OCI-LY1 (cell line): ENCODE data around the gene EPN2.

ENCODE experiments used
- H2AFZ ChIP-seq: fragments of 200-600 bp; sonication (generic), shearing (Covaris generic); 2 replicates; pipeline ENCODE4 v1.6.0; 2014; ENCODE audit warnings: antibody characterized with exemption, mild to moderate bottlenecking, low read length
- H3F3A ChIP-seq: fragments of 200-600 bp; sonication (generic), shearing (Covaris generic); 2 replicates; pipeline ENCODE4 v1.6.0; 2014; ENCODE audit warnings: mild to moderate bottlenecking, antibody characterized with exemption, low read length, moderate library complexity; ENCODE audit not compliant: insufficient read depth
- H3K27ac ChIP-seq: fragments of 200-600 bp; sonication (generic); 2 replicates; pipeline ENCODE4 v1.5.1; 2014; ENCODE audit warnings: low read length, mixed run types, mild to moderate bottlenecking, low read depth; ENCODE audit not compliant: poor library complexity, severe bottlenecking
- H3K27me3 ChIP-seq: fragments of 200-600 bp; sonication (generic); 2 replicates; pipeline ENCODE4 v1.6.0; 2014; ENCODE audit warnings: antibody characterized with exemption, mild to moderate bottlenecking, low read length, moderate library complexity; ENCODE audit not compliant: insufficient read depth
- H3K36me3 ChIP-seq: fragments of 200-600 bp; sonication (generic); 2 replicates; pipeline ENCODE4 v1.6.1; 2014; ENCODE audit warnings: mild to moderate bottlenecking, antibody characterized with exemption, low read length, moderate library complexity, mixed read lengths; ENCODE audit not compliant: insufficient read depth
- H3K4me1 ChIP-seq: fragments of 200-600 bp; sonication (generic); 2 replicates; pipeline ENCODE4 v1.5.1; 2014; ENCODE audit warnings: mild to moderate bottlenecking, low read length, moderate library complexity; ENCODE audit not compliant: insufficient read depth, severe bottlenecking
- H3K4me2 ChIP-seq: fragments of 200-600 bp; sonication (generic), shearing (Covaris generic); 2 replicates; pipeline ENCODE4 v1.6.1; 2014; ENCODE audit warnings: low read length
- H3K4me3 ChIP-seq: fragments of 200-600 bp; sonication (generic); 2 replicates; pipeline ENCODE4 v1.5.1; 2014; ENCODE audit warnings: low read length, low read depth, mild to moderate bottlenecking, mixed read lengths; ENCODE audit not compliant: poor library complexity, severe bottlenecking
- H3K79me2 ChIP-seq: fragments of 200-600 bp; shearing (Covaris generic); 2 replicates; pipeline ENCODE4 v1.6.1; 2016; ENCODE audit warnings: mixed run types, low read length, mixed read lengths; ENCODE audit not compliant: insufficient read depth
- H3K9ac ChIP-seq: fragments of 200-600 bp; sonication (generic), shearing (Covaris generic); 2 replicates; pipeline ENCODE4 v1.6.1; 2014; ENCODE audit warnings: mild to moderate bottlenecking, low read length, mixed read lengths
- H3K9me2 ChIP-seq: fragments of 200-600 bp; sonication (generic), shearing (Covaris generic); 2 replicates; pipeline ENCODE4 v1.6.1; 2014; ENCODE audit warnings: low read depth, mild to moderate bottlenecking, low read length, mixed read lengths
- H3K9me3 ChIP-seq: fragments of 200-600 bp; shearing (Covaris generic); 2 replicates; pipeline ENCODE4 v1.6.1; 2014; ENCODE audit warnings: low read length, mixed read lengths
- H4K20me1 ChIP-seq: fragments of 200-600 bp; sonication (generic), shearing (Covaris generic); 2 replicates; pipeline ENCODE4 v1.6.0; 2016; ENCODE audit warnings: mild to moderate bottlenecking, low read length; ENCODE audit not compliant: insufficient read depth
- EZH2 ChIP-seq: fragments of 200-600 bp; sonication (generic), shearing (Covaris generic); IDR thresholded peaks from 2 replicates; pipeline ENCODE4 v1.8.0; 2017; ENCODE audit warnings: borderline replicate concordance, mixed run types, mild to moderate bottlenecking, antibody characterized with exemption, low read length, moderate library complexity, mixed read lengths
- TF ChIP-seq, protein P1 (sequence below): fragments of 200-600 bp; sonication (generic), shearing (Covaris generic); IDR thresholded peaks from 2 replicates; pipeline ENCODE4 v1.5.1; 2017; ENCODE audit warnings: mild to moderate bottlenecking, antibody characterized with exemption, low read length, moderate library complexity, mixed read lengths

The EPN2 gene

DNA sequence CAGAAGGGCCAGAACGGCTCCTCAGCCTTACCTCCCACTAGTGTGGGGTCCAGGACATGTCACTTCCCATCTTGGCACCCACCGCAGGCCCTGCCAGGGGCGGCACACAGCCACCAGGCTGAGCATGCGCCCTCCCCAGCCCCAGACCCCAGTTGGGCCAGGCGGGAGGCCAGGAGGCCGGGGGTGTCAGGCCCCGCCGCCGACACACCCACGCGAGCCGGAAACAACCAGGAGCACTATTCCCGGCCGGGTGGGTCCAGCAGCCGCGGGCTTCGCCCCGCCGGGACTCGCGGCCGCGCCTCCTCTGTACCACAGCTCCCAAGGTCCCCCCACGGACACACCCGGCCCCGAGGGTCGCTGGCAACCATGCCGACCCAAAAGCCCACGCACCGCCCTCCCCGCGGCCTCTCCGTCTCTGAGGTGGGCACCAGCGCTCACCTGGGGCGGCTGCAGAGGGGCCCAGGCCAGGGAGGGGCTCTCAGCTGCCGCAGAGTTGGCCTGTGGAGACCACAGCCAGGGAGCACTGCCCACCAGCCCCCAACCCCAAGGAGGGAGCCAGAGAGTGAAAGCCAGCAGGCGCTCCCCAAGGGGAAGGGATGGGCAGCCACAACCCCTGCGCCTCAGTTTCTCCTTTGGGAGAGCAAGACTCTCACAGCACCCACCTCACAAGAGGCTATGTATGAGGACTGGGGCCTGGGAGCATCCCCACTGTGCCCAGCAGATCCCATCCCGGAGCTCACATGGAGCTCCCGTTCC, 107.3 kb downstream of the EPN2 start:
- H3K27me3 ChIP-seq: no peaks in the 10 kb centered on the region
- no peaks in the 10 kb centered on the region for H3K79me2 ChIP-seq
- H3K27ac ChIP-seq: no peak overlapping the region
- H3K4me1 ChIP-seq: peaks cover 9% of the 10 kb centered on the region
- H3K9me2 ChIP-seq: no peaks in the 10 kb centered on the region
- H3K9me3 ChIP-seq: no peaks in the 10 kb centered on the region
- H3F3A ChIP-seq: no peaks in the 10 kb centered on the region
- no peaks in the 10 kb centered on the region for H3K36me3 ChIP-seq
- H4K20me1 ChIP-seq: no peaks in the 10 kb centered on the region
- H3K4me2 ChIP-seq: no peak overlapping the region
- no peak overlapping the region for H3K9ac ChIP-seq
- H3K4me3 ChIP-seq: no peak overlapping the region
- no peak for TF ChIP-seq EZH2
- TF ChIP-seq, protein P1, sequence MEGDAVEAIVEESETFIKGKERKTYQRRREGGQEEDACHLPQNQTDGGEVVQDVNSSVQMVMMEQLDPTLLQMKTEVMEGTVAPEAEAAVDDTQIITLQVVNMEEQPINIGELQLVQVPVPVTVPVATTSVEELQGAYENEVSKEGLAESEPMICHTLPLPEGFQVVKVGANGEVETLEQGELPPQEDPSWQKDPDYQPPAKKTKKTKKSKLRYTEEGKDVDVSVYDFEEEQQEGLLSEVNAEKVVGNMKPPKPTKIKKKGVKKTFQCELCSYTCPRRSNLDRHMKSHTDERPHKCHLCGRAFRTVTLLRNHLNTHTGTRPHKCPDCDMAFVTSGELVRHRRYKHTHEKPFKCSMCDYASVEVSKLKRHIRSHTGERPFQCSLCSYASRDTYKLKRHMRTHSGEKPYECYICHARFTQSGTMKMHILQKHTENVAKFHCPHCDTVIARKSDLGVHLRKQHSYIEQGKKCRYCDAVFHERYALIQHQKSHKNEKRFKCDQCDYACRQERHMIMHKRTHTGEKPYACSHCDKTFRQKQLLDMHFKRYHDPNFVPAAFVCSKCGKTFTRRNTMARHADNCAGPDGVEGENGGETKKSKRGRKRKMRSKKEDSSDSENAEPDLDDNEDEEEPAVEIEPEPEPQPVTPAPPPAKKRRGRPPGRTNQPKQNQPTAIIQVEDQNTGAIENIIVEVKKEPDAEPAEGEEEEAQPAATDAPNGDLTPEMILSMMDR: no peak
- no peak overlapping the region for H2AFZ ChIP-seq

- H3K4me3 ChIP-seq: no peak overlapping the region
- peaks cover 9% of the 10 kb centered on the region for H3K4me1 ChIP-seq
- H3K27me3 ChIP-seq: no peaks in the 10 kb centered on the region
- no peaks in the 10 kb centered on the region for H3K9me2 ChIP-seq
- H3K4me2 ChIP-seq: no peak overlapping the region
- H3K9ac ChIP-seq: no peak overlapping the region
- H3F3A ChIP-seq: no peaks in the 10 kb centered on the region
- no peaks in the 10 kb centered on the region for H4K20me1 ChIP-seq
- no peaks in the 10 kb centered on the region for H3K9me3 ChIP-seq
- H2AFZ ChIP-seq: no peak overlapping the region
- no peaks in the 10 kb centered on the region for H3K36me3 ChIP-seq
- H3K79me2 ChIP-seq: no peaks in the 10 kb centered on the region
- no peak for TF ChIP-seq EZH2
- TF ChIP-seq, protein P1: no peak
- no peak overlapping the region for H3K27ac ChIP-seq
Observed at GRCh38 chr17:19345067-19345460, 107.9 kb downstream of the EPN2 start.

GRCh38 chr17:19345486-19346350, 108.6 kb downstream of the EPN2 start:
- H3K9ac ChIP-seq: no peak overlapping the region
- no peak overlapping the region for H3K4me3 ChIP-seq
- H3K4me2 ChIP-seq: no peak overlapping the region
- TF ChIP-seq EZH2: no peak
- TF ChIP-seq, protein P1: no peak
- H3F3A ChIP-seq: no peaks in the 10 kb centered on the region
- no peaks in the 10 kb centered on the region for H3K36me3 ChIP-seq
- no peak overlapping the region for H2AFZ ChIP-seq
- H3K4me1 ChIP-seq: peaks cover 9% of the 10 kb centered on the region
- no peaks in the 10 kb centered on the region for H3K79me2 ChIP-seq
- no peaks in the 10 kb centered on the region for H4K20me1 ChIP-seq
- H3K9me2 ChIP-seq: no peaks in the 10 kb centered on the region
- no peak overlapping the region for H3K27ac ChIP-seq
- H3K9me3 ChIP-seq: no peaks in the 10 kb centered on the region
- no peaks in the 10 kb centered on the region for H3K27me3 ChIP-seq
